Measurements from ENCODE around the gene MEGF8.

- TF ChIP-seq POLR2AphosphoS5 (IDR thresholded peaks at IDR 0.05; ENCODE audit: low read depth, low read length): no peak
- TF ChIP-seq POLR2A (IDR thresholded peaks at IDR 0.05; ENCODE audit: low read depth, low read length): no peak
- TF ChIP-seq TAF1 (IDR thresholded peaks at IDR 0.05; ENCODE audit: borderline replicate concordance, low read depth, low read length): no peak
These were observed 44.1 kb upstream of the MEGF8 start for GRCh38 chr19:42281146-42281826.
